Measurements from ENCODE around the gene ANKRD44. TPM values are rescaled to one million over a fixed set of nuclear protein-coding genes. Genes with fewer than 3 reads are reported as not detected.

The ANKRD44 gene
- total and polyA plus RNA-seq, 2 of the 8 experiments (the other 6 are each of a cell fraction or from before 2014, with no cell fraction given) = 1.2 to 1.3 TPM

GRCh38 chr2:197073270-197073669 lies 237.3 kb downstream of the ANKRD44 start:
- 83% methylated on average over 2 of the region's 2 CpGs; no CpG with 5 or more reads in 1 of the 2 experiments for WGBS, 2 experiments (ENCODE audit: extremely low coverage in 1 of 2, insufficient coverage in 1 of 2, insufficient read length in 1 of 2, insufficient replicate concordance in 2 of 2, low coverage in 1 of 2, low lambda C conversion rate in 2 of 2, missing lambda C conversion rate in 1 of 2)
- Histone ChIP-seq H2BK5ac (ENCODE audit: low read depth, low read length) (no peak overlapping the region), H3K4ac (replicated peaks; ENCODE audit: insufficient read length, low read depth, low read length) (no peak overlapping the region), H3K56ac (replicated peaks; ENCODE audit: insufficient read length, low read depth, low read length) (no peak overlapping the region), H2BK20ac (ENCODE audit: low read length) (no peak overlapping the region), H2AK5ac (ENCODE audit: low read depth, low read length) (no peak overlapping the region), H3K79me1 (ENCODE audit: low read depth, low read length) (no peaks in the 10 kb centered on the region), H3K27ac (ENCODE audit: low read depth, low read length) (no peak overlapping the region), H3K4me3 (ENCODE audit: extremely low read depth in 1 of 4, insufficient read depth in 2 of 4, low read depth in 3 of 4, low read length in 4 of 4) (no peak overlapping the region), H3K27me3 (replicated peaks in 1 of 4; ENCODE audit: control insufficient read depth in 3 of 4, extremely low read depth in 1 of 4, insufficient read depth in 3 of 4, low read length in 3 of 4) (no peaks in the 10 kb centered on the region), H3K23ac (ENCODE audit: insufficient read length) (no peak overlapping the region), H3K9ac (replicated peaks in 1 of 4; ENCODE audit: extremely low read depth in 1 of 4, low read depth in 3 of 4, low read length in 3 of 4) (no peak overlapping the region), H3K36me3 (ENCODE audit: control insufficient read depth in 2 of 4, insufficient read depth in 4 of 4, low read length in 3 of 4) (no peaks in the 10 kb centered on the region), H3K4me2 (ENCODE audit: insufficient read depth in 1 of 2, low read depth in 2 of 2, low read length in 2 of 2) (no peak overlapping the region), H2AFZ (ENCODE audit: low read length) (no peak overlapping the region), H3K4me1 (replicated peaks in 1 of 4; ENCODE audit: control insufficient read depth in 3 of 4, insufficient read depth in 4 of 4, low read length in 3 of 4) (no peaks in the 10 kb centered on the region), H2BK120ac (replicated peaks; ENCODE audit: low read depth, low read length) (no peak overlapping the region), H4K5ac (ENCODE audit: insufficient read length, low read depth, low read length) (no peak overlapping the region), H3K9me3 (ENCODE audit: insufficient read depth in 2 of 2, low read depth in 1 of 2, low read length in 1 of 2) (no peaks in the 10 kb centered on the region), H2BK15ac (ENCODE audit: low read length) (no peak overlapping the region), H3K14ac (ENCODE audit: insufficient read length) (no peak overlapping the region), H3K18ac (ENCODE audit: extremely low read depth, low read length) (no peak overlapping the region), H4K91ac (replicated peaks; ENCODE audit: insufficient read length, low read length) (no peak overlapping the region), H4K20me1 (replicated peaks in 1 of 2; ENCODE audit: control insufficient read depth in 1 of 2, insufficient read depth in 2 of 2, low read length in 2 of 2) (no peaks in the 10 kb centered on the region), H4K8ac (ENCODE audit: extremely low read depth, insufficient read depth, low read length) (no peak overlapping the region), H3K79me2 (ENCODE audit: control insufficient read depth in 1 of 2, insufficient read depth in 2 of 2, low read length in 2 of 2) (no peaks in the 10 kb centered on the region), H2BK12ac (ENCODE audit: low read depth, low read length) (no peak overlapping the region), H3K23me2 (ENCODE audit: low read depth, low read length) (no peaks in the 10 kb centered on the region)
- ChIA-PET POLR2A (ENCODE audit: partially characterized antibody) (no interaction called here), CTCF (ENCODE audit: partially characterized antibody) (interaction anchor here (2.0 kb wide), 1 partner anchor 40 kb away, joined by 7 read pairs; no protein-coding TSS in a partner anchor)
- FAIRE-seq (no peak), DNase-seq (ENCODE audit: low read depth in 1 of 2, low spot score in 2 of 2) (no peak)
- TF ChIP-seq JUND (IDR thresholded peaks at IDR 0.05; ENCODE audit: low read length) (no peak), ZNF274 (IDR thresholded peaks at IDR 0.05; ENCODE audit: borderline replicate concordance, extremely low read depth, low read length) (no peak), CHD2 (IDR thresholded peaks at IDR 0.05; ENCODE audit: low read length) (no peak), SP2 (IDR thresholded peaks at IDR 0.05; ENCODE audit: low read length) (no peak), SUZ12 (IDR thresholded peaks at IDR 0.05; ENCODE audit: low read length) (no peak), RNF2 (IDR thresholded peaks at IDR 0.05; ENCODE audit: borderline replicate concordance, low read depth, low read length, missing control alignments, poor library complexity, severe bottlenecking) (no peak)

Measured in H1 (cell line).